Sigmoid colon (tissue), 4 donors: ENCODE measurements around the gene GRIK3.

Experiments
- CTCF ChIP-seq, 4 experiments: fragments of 450-650 bp in 3 of 4; fragments of 200-600 bp in 1 of 4; IDR thresholded peaks; one replicate each; pipeline ENCODE4 v1.5.1; 2016 to 2019; ENCODE audit warnings: antibody characterized with exemption in 4 of 4, mild to moderate bottlenecking in 3 of 4, moderate library complexity in 2 of 4
- EP300 ChIP-seq, 4 donors: sonication (generic); formaldehyde crosslinking; IDR thresholded peaks; one replicate each; pipeline ENCODE4 v1.6.1; 2017; ENCODE audit warnings: antibody characterized with exemption in 4 of 4
- POLR2A ChIP-seq, 2 donors: fragments of 450-650 bp; IDR thresholded peaks; one replicate each; pipeline ENCODE4 v1.6.1; 2016; ENCODE audit warnings: antibody characterized with exemption in 2 of 2, mild to moderate bottlenecking in 2 of 2, moderate library complexity in 2 of 2
- POLR2AphosphoS5 ChIP-seq, 4 donors: sonication (generic); formaldehyde crosslinking; IDR thresholded peaks; one replicate each; pipeline ENCODE4 v1.6.1; 2017; ENCODE audit warnings: antibody characterized with exemption in 4 of 4

GRCh38 chr1:36885540-36886357 lies 148.6 kb downstream of the GRIK3 start:
- no peak for TF ChIP-seq CTCF (IDR thresholded peaks at IDR 0.05)
- no peak for TF ChIP-seq POLR2AphosphoS5 (IDR thresholded peaks at IDR 0.05)
- no peak for TF ChIP-seq POLR2A (IDR thresholded peaks at IDR 0.05)
- TF ChIP-seq EP300 (IDR thresholded peaks at IDR 0.05), result no peak
